NCI-H2081 (cell line): ENCODE measurements around the gene CPAMD8.

Source experiments
- DNase-seq, 2 experiments: peaks; one replicate each; lab custom pipeline; 2025; lab: John Stamatoyannopoulos, UW

The CPAMD8 gene

GRCh38 chr19:16874250-16874977, 152.2 kb downstream of the CPAMD8 start:
- no peak for DNase-seq

- DNase-seq = no peak
These were observed 153.0 kb downstream of the CPAMD8 start for GRCh38 chr19:16873594-16873993.

DNA sequence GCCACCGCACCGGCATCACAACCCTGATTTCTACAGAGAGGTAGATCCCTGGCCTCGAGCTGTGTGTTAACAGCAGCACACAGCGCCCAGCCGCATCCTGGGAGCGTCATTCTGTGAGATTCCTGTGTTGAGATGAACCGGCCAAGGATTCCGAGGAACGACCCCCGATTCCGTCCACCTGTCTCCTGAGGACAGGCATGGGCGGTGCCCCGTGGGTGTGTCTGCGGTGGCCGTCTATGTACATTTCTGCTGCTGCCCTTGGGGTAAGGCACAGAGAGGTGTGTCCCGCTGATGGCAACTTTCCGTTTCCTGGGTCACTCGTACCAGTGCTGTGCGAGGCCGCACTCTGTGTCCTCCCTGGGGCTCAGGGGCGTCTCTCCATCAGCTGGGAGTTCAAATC, 153.9 kb downstream of the CPAMD8 start:
- DNase-seq = no peak

GRCh38 chr19:16871871-16872270, 154.7 kb downstream of the CPAMD8 start:
- no peak for DNase-seq

- no peak for DNase-seq
These were observed 157.2 kb downstream of the CPAMD8 start for GRCh38 chr19:16869331-16869972.

DNA sequence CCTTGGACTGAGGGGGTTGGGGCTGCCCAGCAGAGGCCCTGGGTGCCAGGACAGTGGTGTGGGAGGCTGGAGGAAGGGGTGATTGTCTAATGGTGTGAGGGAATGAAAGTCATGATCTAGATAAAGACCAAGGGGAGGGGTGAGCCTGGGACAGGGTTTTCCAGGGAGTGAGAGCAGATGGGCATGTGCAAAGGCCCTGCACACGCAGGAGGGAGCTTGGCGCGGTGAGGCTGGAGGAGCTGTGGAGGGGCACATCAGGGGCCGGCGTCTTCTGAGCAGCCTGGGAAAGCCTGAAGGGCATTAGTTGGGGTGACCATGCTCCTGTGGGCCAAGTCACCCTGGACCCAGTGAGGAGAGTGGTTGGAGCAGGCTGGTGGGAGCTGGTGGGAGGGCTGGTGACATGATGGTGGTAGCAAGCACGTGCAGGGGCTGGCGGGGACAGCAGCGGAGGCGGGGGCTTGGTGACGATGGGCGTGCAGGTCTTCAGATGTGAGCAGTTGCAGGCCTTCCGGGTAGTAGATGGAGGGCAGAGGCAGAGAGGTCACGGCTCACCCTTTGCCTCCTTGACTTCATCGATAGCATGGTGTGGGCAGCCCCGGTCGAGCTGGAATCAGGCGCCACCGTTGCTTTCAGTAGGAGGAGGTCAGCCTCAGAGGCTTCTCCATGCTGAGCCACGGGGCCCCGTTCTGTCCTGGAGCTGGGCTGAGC, 158.0 kb downstream of the CPAMD8 start:
- no peak for DNase-seq

DNA sequence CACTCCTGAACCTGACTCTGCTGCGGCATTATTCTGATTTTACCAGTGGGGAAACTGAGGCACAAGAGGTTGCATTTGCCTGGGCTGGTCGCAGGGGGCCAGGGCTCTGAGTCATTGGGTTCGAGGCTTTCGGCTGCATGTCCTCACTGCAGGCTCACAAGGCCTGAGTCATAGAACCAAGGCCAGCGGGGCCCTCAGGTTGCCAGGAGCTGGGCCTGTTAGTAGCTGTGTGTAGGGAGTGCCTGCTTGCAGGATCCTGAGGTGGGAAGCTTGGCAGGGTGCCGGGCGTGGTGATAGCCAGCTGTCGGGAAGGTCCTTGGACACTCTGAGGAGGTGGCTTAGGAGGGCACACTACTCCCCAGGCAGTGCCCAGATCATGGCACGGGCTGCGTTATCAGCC, 159.4 kb downstream of the CPAMD8 start:
- no peak for DNase-seq

DNA sequence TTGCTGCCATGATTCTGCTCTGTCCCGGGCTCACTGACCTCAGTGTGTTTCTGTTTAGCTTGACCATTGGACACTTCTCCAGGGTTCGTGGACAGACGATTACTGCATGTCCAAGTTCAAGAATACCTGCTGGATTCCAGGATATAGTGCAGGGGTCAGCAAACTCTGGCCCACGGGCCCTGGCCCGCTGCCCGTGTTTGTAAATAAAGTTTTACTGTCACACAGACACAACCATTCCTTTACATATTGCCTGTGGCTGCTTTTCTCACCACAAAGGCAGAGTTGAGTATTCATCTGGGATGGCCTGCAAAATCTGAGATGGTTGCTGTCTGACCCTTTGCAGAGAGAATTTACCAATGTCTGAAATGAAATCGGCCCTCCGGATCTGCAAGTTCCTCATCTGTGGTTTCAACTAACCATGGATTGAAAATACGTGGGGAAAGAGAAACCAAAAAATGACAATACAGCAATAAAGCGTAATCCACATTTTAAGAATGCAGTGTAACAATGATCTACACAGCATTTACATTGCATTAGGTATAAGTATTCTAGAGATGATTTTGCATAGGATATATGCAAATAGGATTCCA, 163.7 kb downstream of the CPAMD8 start:
- DNase-seq = no peak

GRCh38 chr19:16861834-16862233, 164.8 kb downstream of the CPAMD8 start:
- DNase-seq = no peak

DNA sequence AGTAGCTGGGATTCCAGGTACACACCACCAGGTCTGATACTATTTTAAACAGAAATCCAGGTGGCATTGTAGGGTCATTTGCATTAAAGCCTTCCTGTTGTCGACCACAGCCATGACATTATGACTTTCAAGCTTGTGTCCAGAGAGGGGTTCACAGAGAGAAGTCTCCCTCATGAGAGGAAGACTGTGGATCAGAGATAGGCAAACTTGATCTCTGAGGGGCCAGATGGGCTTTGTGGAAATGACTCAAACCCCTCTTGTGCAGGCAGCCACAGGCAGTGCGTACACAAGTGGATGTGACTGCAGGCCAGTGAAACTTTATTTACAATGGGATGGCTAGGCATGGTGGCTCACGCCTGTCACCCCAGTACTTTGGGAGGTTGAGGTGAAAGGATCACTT, 165.6 kb downstream of the CPAMD8 start:
- DNase-seq = no peak

- no peak for DNase-seq
These were observed 166.5 kb downstream of the CPAMD8 start for GRCh38 chr19:16860118-16860517.

GRCh38 chr19:16859626-16860025, 167.0 kb downstream of the CPAMD8 start:
- DNase-seq = no peak

DNA sequence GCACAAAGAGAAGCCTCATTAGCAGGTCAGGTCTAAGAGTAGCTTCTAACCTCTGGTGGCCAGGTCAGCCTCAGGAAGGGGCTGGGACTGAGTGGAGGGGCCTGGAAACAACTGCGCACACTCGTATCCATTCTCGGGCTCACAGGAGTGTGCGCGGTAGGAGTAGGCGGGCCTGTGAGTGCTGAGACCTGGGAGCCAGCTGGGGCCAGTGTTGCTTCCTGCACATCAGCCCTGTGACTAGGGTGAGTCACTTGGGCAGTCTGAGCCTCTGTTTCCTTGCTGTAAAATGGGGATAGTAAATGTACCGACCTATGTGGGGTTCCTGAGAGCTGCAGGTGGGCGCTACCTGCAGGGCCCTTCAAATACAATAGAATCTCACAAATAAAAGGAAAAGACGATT, 170.5 kb downstream of the CPAMD8 start:
- no peak for DNase-seq

GRCh38 chr19:16853066-16853465, 173.5 kb downstream of the CPAMD8 start:
- DNase-seq = no peak

DNA sequence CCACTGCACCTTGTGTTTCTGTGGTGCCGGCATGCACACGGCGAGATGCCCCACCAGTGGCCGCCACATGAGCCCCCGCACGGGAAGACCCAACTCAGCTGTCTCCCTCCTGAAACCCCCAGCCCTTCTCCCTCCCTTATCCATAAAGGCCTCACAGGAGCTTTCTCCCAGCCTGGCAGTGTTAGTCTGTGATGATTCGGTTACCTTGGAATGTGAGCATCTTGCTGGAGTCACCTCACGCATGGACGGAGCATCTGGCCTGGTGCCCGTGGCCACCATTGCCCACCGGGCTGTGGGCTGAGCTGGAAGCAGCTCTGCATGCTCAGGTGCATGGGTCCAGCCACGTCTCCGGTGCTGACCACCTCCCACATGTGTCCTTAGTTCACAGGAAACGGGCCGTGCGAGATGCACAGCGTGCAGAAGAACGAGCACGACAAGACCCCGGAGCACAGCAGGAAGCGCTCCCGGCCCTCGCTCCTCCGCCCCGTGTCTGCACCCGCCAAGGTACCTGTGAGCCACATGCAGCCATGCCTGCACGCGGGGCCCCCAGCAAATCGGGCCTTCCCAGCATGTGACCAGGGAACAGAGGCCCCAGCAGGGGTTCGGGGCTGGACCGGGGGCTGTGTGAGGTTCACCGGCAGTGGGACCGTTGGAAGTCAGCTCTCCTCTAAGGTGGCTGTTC, 175.4 kb downstream of the CPAMD8 start:
- DNase-seq = no peak

DNA sequence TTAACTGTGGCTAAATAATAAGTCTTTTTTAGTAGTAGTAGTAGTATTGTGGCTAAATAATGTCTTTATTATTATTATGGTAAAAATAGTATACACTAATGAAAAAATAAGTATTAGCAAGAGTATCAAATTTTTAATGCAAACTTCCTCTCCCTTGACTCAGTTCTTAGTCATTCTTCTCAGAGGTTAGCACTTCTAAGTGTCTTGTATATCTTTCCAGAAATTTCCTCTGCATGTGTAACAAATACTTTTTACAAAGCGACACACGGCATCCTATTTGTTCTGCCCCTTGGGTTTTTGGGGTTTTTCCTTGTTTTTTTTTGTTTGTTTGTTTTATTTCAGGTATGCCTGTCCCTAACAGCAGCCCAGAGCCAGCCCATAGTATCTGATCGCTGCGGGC, 176.5 kb downstream of the CPAMD8 start:
- DNase-seq = no peak

GRCh38 chr19:16849168-16849567, 177.4 kb downstream of the CPAMD8 start:
- no peak for DNase-seq

DNA sequence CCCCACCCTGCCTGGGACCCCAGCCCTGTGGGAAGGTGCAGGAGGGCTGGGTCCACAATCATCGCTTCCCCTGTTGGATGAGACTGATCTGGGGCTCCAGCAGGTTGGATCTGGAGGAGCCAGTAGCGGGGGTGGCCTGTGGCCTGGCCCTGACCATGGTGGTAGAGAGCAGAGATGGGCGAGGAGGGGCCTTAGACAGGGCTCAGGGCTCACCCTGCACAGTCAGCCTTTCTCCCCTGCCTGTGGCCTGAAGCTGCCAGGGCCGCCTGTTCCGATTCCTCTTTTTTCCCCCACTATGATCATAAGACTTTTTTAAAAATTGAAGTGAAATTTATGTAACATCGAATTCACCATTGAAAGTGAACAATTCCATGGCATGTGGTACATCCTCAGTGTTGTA, 179.2 kb downstream of the CPAMD8 start:
- DNase-seq = no peak

DNA sequence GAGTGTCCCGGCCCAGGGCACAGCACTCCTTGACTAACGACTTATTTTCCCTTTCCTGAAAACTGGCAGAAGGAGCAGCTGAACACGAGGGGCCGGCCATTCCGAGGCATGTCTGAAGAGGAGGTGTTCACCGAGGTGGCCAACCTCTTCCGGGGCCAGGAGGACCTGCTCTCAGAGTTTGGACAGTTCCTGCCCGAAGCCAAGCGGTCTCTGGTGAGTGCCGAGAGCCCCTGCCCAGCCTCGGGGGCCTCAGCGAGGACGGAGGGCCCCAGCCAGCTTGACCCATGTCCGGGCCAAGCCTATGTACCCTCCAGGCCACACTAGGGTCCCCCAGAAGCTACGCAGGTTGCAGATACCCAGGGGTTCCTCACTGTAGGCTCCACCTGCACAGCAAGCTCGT, 179.7 kb downstream of the CPAMD8 start:
- DNase-seq = no peak
